Measurements from ENCODE around the gene GDF2.

GDF2 gene

DNA sequence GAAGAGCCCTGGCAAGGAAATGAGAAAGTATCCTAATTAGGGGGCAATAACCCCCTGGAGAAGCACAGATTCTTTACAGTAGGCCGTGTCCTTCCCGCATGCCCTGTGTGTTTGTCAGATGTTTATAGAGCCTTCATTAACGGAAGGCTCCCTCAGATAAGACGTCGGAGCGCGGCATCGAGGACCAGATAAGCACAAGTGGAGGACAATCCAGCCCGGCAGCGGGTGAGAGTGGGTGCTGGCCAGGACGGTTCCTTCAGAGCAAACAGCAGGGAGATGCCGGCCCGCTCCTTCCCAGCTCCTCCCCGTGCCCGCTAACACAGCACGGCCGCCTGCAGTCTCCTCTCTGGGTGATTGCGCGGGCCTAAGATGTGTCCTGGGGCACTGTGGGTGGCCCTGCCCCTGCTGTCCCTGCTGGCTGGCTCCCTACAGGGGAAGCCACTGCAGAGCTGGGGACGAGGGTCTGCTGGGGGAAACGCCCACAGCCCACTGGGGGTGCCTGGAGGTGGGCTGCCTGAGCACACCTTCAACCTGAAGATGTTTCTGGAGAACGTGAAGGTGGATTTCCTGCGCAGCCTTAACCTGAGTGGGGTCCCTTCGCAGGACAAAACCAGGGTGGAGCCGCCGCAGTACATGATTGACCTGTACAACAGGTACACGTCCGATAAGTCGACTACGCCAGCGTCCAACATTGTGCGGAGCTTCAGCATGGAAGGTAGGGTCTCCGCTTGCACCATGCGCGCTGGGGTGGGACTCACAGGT lies at the start of gene GDF2:
Gene GDF2, plus strand, starts transcription at position 155 of the 762 bp plus-strand sequence. Its CDS starts 215 bp downstream, at position 370.
- DNase-seq: no peak

DNA sequence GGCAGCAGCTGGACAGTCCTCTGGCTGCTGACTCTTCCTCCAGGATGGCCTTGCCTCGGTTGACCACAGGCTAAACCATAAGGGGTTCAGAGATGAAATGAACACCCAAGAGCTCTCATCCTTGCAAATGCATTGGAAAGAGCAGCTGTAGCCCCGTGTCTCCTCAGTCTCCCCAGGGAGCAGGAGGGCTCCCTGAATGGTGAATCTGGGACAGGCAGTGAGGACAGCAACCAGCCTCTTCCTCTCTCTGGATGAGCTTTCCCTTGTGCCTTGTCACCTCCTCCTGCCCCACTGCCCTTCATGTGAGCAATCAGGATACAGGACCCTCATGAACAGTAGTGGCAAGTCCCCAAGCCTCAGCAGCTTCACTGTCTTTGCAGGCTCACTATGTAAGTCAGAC lies 46.2 kb upstream of the GDF2 start:
- no peak for DNase-seq

DNA sequence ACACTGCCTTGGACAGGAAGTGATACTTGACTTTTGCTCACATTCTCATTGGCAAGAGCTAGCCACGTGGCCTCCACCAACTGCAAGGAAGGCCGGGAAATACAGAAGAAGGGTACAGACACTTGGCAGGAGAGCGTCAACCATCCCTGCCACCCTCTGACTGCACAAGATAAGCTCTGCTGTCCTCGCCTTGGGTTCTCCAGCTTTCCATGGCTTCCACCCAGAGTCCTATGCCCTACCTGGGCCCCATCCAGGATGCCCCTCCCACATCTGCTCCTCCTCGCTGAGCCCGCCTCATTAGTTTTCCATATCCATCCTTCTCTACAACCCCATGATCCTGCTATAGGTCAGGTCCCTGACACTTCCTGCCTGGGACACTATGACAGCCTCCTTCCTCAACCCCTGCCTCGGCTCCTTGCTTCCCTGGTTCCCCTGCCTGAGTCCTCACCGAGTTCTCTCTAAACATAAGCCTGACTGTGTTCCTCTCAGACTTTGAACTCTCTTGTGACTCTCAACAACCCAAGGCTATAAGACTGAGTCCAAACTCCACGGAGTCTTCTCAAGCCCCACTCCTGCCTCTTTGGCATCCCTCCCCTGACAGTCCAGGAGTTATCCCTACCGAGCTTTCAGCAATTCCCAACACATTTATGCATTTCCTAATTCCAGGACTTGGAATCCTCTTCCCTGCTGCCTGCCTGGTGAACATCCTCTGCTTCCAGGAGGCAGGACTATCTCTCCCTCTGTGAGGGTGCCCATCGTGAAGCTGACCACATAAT lies 45.5 kb upstream of the GDF2 start:
- DNase-seq: no peak

DNA sequence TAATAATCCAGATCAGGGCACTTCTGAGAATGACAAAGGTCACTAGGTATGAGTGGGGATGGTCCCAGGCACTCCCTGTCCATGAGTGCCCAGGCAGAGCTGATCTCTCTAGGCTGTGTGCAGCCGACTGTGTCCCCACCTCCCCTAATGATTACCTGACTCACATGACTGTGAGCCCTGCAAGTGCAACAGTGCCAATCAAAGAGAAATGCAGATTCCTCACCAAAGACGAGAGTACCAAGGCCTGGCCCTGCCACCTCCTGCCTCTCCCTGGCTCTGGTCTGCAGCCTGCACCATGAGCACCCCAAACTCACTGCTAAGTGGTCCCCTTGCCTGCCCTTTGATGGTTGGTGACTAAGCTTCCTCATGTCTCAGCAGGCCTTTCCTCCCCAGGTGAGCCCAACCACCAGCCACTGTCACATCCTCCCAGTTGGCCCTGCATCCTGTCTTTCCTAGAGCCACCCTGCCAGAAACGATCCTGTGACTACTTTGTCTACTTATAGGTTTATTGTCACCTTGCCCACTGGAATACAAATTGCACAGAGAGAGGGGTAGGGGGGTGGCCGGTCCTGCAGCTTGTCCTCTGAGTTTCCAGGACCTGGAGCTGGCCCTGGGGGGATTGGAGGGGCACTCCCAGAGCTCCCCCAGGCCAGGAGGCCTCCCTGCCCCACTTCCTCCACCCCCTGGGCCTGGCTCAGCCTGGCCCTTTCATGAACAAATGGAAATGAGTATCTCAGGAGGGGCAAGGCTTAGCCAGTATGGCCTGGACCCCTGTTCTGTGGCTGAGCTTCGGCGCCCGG lies 44.7 kb upstream of the GDF2 start:
- DNase-seq: no peak

DNA sequence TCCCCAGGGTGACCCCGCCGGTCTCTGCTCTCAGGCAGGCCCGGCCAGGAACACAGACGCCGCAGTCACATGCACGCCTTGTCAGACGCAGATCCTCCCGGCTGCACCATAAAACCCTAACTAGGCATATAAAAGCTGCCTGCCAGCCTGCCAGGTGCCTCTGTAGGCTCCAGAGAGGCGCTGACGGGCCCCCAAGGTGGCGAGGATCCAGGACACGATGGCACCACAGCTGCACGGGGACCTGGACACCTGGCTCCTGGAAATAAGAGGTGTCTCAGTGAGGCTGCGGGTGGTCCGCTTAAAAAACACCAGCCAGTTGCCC lies 44.1 kb upstream of the GDF2 start:
- no peak for DNase-seq

DNA sequence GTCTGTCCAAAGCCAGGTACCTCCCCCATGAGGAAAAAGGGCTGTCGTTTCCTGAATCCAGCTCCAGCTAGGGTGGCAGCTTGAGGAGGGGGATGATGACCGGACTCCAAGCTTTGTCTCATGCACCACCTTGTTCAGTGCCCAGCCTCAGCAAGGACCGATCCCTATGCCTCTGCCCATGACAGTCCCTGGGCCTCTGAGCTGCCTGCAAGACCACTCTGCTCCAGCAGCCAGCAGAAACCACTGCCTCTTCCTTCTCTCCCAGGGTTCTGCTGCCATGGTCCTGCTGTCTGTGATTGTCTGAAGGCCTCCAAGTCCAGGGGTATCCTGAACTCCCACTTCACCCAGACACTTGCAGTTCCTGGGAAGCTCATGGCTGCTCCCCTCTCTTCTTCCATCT lies 43.5 kb upstream of the GDF2 start:
- DNase-seq: no peak

DNA sequence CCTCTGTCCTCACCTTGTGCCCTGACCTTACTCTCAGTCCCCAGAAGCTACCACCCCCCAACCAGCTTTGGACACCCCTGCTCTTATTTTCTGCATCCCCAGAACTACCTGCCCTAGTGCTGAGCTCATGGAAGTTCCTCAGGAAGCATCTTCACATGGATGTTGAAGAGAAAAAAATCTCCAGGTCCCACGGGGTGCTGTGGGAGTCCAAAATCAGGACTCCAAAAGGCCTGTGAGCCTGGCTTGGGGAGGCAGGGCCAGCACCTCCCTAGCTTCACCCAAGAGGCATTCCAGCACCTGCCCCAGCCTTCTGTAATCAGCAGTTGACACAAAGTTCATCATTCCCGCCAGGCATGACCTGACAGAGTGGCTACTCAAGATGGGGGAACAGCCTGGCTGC lies 43.0 kb upstream of the GDF2 start:
- DNase-seq: no peak

DNA sequence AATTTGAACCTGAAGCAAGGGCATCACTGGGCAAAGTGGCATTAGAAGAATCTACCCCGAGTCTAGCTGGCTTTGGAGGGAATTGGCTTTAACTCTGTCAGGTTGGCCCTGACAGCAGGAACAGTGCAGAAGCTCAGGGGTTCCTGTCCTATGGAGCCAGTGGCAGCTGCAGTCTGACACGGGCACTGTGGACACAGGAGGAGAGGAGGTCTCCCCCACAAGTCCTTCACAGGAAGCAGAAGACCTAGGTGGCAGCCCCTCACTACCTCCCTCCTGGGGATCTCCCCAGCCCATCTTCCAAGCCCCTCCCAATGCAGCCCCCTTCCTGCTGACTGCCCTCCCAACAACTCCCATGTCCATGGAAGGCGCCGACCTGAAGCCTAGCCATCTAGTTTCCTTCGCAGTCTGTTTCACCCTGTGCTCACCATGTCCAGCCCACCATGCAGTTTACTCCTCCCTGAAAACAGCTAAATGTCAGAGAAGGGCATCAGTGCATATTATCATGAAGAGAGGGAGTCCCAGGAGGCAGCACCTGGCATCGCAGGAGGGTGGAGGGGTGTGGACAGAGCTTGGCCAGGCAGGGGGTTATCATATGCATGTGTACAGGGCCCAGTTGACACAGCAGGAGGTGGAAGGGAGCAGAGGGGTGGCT lies 40.1 kb upstream of the GDF2 start:
- DNase-seq: no peak

DNA sequence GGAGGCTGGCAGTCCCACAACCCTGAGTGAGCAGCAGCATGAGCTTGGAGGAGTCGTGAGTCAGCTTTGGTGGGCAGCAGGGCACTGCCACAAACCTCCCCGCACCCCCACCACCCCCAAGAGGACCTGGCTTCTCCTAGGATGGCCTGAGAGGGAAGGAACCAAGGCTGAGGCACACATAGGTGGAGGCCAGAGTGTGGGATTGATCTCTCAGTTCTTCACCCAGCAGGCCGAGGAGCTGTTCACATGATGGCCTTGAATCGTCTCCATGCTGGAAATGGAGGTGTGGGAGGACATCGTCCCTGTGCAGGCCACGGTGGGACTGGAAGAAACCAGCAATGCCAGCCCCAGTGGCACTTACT lies 39.6 kb upstream of the GDF2 start:
- no peak for DNase-seq

DNA sequence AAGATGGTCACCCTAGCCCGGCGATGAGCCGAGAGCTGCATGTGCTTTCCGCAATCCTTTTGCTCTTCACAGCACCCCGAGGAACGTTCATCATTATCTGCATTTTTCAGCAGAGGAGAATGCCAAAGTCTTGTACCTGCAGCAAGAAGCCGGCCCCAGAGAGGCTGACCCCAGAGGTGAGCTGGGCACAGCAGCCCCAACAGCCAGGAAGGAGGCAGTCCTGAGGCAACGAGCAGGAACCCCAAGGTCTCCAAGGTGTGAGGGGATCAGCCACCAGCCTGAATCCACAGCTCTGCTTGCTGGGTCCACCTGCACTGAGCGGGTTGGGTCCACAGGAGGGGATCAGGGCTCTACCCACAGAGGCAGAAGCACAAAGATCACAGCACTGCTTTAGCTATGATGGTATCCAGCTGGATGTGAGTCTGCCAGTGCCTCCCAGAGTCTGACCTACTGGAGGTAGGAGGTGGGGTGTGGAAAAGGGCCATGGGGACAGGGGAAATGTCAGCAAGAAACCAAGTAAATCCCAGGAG lies 39.1 kb upstream of the GDF2 start:
- DNase-seq: no peak

DNA sequence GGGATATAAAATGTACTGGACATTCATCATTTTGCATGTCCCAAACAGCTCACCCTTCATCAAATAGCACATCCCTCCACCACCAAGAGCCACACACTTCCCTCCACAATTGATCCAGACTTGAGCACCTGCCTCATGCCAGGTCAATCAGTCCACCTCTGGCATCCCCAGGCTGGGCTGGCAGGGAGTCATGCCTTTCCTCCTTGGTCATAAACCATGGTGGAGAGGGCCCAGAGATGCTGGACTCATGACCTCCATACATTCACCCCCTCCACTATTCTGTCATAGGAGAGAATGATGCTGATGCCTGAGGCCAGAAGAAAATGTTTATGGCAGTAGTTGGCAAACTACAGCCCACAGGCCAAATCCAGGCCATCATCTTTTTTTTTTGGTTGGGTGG lies 38.4 kb upstream of the GDF2 start:
- DNase-seq: no peak

DNA sequence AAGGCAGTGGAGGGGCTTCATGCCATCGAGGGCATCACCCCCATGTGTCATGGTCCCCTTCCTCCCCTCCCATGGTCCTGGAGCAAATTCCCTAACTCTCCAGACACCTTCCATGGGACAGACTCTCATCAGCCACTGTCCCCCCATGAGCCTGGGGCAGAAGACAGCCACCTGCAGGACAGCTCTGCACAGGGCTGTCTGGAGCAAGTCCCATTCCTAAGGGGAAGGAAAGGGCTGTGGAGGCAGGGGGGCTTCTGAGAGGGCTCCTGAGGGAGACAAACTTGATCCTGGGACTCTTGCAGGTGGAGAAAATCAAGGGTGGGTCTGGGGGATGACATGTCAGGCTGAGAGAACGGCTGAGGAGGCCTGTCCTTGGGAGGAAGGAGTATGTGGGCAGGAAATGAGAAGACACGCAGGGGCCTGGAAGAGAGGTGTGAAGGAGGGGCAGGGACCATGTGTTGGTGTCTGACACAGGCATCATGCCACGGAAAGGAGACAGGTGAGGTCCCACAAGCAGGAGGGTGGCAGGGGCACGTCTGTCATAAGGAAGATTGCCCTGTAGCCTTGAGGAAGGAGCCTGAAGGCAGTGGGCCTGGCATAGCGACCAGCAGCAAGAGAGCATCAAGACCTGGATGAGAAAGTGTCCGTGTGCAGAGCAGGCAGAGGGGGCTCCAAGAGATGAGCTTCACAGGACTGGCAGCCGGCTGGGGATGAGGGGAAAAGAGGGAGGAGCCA lies 36.7 kb upstream of the GDF2 start:
- no peak for DNase-seq

DNA sequence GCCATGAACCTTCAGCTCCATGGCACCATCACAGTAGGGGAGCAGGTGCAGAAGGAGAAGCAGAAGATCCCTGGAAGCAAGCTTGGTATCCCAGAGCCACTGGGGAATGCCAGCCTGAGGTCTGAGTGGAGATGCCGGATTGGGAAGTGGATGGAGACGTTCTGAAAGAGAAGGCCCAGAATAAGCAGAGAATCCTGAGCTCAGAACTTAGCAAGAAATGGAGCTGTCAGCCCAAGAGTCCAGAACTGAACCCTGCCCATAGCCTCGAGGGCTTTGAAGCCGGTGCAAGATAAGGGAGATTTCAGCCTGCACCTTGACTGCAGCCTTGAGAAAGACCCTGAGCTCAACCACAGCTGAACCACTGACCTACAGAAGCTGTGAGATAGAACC lies 36.1 kb upstream of the GDF2 start:
- no peak for DNase-seq

DNA sequence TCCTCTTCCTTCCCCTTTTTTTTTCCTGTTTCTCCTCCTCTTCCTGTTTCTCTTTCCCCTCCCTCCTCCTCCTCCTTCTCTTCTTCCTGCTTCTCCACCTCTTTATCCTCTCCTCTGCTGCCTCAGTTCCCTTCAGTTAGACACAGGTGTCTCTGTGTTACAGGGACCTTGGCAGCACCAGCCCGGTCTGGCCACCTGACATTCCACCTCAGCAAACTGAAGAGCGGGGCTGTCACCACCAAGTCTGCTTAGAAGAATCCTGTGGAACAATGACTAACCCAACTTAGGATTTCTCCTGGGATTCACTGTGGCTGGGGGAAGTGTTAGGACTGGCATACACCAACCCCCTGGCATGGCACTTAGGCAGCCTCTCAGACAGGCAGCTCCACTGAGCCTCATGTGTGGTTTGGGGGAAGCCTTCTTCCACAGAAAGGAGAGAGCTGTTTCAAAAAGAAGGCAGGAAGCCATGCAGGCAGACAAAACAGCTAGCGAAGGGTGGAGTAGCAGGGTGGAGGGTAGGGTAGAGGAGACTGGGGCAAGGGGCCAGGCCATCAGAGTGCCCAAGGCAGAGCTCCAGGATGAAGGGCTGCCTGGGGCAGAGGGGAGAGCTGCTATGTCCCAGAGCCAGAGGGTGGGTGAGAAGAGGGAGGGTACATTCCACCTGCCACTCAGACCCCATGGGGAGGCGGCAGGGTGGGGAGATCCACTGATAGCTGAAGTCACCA lies 35.5 kb upstream of the GDF2 start:
- no peak for DNase-seq

DNA sequence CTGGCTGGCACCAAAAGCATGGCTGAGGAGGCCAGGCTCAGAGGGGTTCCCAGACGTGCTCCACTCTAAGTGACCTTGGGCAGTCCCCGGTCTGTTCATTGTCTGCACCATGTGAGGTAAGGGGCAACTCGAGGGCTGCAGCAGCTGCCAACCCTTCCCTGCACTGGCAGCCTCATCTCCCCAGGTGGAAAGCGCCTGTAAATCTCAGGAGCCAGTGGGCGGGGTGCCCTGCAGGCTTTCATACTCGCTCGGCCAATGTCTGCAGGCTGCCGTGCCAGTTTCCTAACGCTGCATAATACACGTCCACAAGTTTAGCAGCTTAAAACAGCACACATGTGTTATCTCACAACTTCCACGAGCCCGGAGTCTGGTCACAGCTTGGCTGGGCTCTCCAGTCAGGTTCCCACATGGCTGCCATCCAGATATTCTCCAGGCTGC lies 34.9 kb upstream of the GDF2 start:
- DNase-seq: no peak

DNA sequence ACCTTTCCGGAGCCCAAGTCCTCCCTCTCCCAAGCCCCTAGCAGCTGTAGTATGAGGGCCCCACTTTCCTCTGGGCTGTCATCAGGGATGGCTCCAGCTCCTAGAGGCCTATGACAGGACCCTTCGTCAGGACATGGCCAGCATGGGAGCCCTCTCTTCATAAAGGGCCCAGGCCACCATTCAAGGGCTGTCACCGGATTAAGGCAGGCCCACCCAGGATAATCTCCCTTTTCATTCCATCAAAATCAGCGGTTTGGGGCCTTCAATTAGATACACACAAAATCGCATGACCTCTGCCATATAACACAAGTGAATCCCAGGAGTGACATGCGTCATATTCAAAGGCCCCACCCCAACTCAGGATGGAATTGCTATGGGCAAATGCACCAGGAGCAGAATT lies 34.4 kb upstream of the GDF2 start:
- DNase-seq: no peak

DNA sequence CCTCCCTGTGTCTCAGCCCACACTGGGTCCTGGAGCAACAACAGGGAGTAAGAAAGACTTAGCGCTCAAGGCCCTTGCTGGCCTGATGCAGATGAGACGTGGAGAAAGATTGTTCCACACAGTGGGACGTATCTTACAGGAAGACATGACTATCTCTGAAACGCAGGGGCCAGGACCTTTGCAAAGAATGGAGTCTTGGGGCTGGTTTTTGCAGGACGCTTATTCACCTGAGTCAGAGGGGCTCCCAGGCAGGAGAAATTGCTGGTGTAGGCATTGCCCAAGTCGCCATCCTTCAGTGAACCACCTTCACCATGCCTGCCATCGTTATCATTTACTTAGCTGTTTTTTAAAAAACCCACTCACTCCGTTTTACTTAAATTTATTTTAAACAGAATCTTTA lies 34.0 kb upstream of the GDF2 start:
- DNase-seq: no peak

DNA sequence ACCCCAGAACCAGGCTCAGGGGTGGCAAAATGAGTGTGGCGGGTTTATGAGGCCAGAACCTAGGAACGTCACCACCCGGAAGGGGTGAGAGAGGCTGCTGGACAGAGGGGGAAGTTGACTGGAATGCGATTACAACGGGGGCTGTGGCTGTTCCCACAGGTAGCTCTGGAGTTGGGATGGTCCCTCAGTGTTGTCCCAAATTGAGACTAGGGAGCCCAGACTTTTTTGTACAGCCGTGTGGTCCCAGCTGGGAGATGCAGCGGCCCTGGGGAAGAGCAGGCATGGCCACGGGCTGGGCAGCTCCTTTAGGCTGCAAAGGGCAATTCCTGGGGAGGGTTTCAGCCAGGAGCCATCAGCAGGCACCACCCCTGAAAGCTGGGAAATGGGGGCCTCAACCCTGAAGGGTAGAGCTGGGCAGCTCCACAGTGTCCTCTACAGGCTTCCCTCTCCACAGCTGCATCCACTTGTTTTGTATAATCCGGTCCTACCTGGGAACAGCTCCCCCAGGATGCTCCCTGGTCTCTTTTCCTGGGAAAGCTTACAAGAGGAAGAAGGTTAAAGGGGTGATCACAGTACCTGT lies 33.2 kb upstream of the GDF2 start:
- DNase-seq: no peak

DNA sequence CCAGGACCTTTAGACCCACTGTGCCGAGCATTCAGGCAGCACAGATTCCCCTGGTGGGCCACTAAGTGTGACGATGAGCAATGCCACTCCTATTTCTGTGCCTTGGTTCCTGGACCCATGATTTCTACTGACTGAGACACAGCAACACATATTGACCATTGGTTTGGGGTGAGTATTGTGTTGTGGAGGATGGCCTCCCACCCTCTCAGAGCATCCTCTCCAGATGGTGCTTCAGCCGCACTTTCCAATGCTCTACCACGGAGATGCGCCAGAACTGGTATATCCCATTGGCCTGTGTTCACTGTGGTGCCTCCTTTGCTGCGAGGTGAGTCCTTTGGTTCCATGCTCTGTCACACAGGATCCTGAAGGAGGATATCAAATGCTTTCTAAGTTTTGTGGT lies 32.3 kb upstream of the GDF2 start:
- no peak for DNase-seq

DNA sequence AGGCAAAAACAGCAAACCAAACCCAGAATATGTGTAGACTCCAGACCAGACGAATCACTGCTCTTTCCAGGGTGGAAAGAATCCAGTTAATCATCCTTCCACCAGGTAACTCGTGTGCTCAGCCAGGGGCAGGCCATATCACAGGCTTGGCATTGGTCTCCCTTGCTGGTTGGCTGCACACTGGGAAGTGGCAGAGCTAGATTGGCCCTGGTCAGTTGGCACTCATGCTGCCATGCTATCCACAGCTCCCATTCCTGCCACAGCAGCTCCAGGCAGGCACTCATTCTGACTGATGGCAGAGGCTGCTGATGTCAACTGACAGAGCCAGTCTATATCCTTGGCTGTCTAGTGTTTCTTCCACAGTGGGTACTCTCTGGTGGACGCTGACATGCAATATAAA lies 31.9 kb upstream of the GDF2 start:
- DNase-seq: no peak

DNA sequence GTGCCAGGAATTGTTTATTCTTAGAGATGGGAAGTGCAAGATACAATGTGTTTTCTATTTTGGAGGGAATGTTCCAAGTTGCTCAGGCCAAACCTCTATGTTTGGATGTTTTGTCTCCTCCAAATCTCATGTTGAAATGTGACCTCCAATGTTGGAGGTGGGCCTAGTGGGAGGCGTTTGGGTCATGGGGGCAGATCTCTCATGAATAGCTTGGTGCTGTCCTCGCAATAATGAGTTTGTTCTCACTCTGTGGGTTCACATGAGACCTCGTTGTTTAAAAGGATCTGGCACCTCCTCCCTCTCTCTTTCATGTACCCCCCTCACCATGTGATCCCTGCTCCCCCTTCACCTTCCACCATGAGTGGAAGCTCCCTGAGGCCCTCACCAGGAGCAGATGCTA lies 30.6 kb upstream of the GDF2 start:
- DNase-seq: no peak
